ENCODE measurements around the gene KCNS1. TPM values are rescaled to one million over a fixed set of nuclear protein-coding genes. Genes with fewer than 3 reads are reported as not detected.
"Not testable (repeated sequence)": the region's sequence is repeated elsewhere in the genome, so short reads cannot be mapped to it uniquely, and the experiment has no call there.

The KCNS1 gene
- 0.53 and 0.90 TPM in 2 replicates for total RNA-seq

- DNase-seq (ENCODE audit: low read depth) (no peak), FAIRE-seq (no peak)
- Histone ChIP-seq H3K36me3 (ENCODE audit: control insufficient read depth, insufficient read depth, low read length) (no peaks in the 10 kb centered on the region), H3K4me3 (ENCODE audit: low read depth, low read length) (no peak within 1 kb of the TSS), H3K27me3 (ENCODE audit: control insufficient read depth, insufficient read depth, low read length) (peaks cover 10% of the 10 kb centered on the region)
- TF ChIP-seq CTCF (IDR thresholded peaks at IDR 0.05; ENCODE audit: insufficient read depth, low read length, severe bottlenecking) = no peak
Measured at GRCh38 chr20:45100563-45101245, at the start of gene KCNS1. KCNS1 (minus strand) TSS chr20:45101127; CDS start chr20:45099236, 1,891 bp downstream.

- DNase-seq (ENCODE audit: low read depth) = no peak
- no peak for FAIRE-seq
- Histone ChIP-seq H3K4me3 (ENCODE audit: low read depth, low read length) (no peak overlapping the region), H3K27me3 (ENCODE audit: control insufficient read depth, insufficient read depth, low read length) (peaks cover 33% of the 10 kb centered on the region), H3K36me3 (ENCODE audit: control insufficient read depth, insufficient read depth, low read length) (no peaks in the 10 kb centered on the region)
- no peak for TF ChIP-seq CTCF (IDR thresholded peaks at IDR 0.05; ENCODE audit: insufficient read depth, low read length, severe bottlenecking)
Measured at GRCh38 chr20:45149062-45149461, 48.1 kb upstream of the KCNS1 start.

- DNase-seq (ENCODE audit: low read depth) (no peak), FAIRE-seq (no peak)
- no peak for TF ChIP-seq CTCF (IDR thresholded peaks at IDR 0.05; ENCODE audit: insufficient read depth, low read length, severe bottlenecking)
- Histone ChIP-seq H3K36me3 (ENCODE audit: control insufficient read depth, insufficient read depth, low read length) (no peaks in the 10 kb centered on the region), H3K4me3 (ENCODE audit: low read depth, low read length) (no peak overlapping the region), H3K27me3 (ENCODE audit: control insufficient read depth, insufficient read depth, low read length) (peaks cover 9% of the 10 kb centered on the region)
Measured at GRCh38 chr20:45140836-45141235, 39.9 kb upstream of the KCNS1 start.

- DNase-seq (ENCODE audit: low read depth); FAIRE-seq: not testable (repeated sequence)
Measured at GRCh38 chr20:45139733-45140375, 38.9 kb upstream of the KCNS1 start.

GRCh38 chr20:45138561-45139300 is 37.8 kb upstream of the KCNS1 start:
- peaks cover 4% of the 10 kb centered on the region for H3K27me3 ChIP-seq (ENCODE audit: control insufficient read depth, insufficient read depth, low read length)
- FAIRE-seq = no peak
- peak; percentile 94 for TF ChIP-seq CTCF (IDR thresholded peaks at IDR 0.05; ENCODE audit: insufficient read depth, low read length, severe bottlenecking)
- peak; percentile 72 for DNase-seq (ENCODE audit: low read depth)
- no peak overlapping the region for H3K4me3 ChIP-seq (ENCODE audit: low read depth, low read length)
- no peaks in the 10 kb centered on the region for H3K36me3 ChIP-seq (ENCODE audit: control insufficient read depth, insufficient read depth, low read length)

More at GRCh38 chr20:45139733-45140375, 38.9 kb upstream of the KCNS1 start:
- H3K27me3 ChIP-seq (ENCODE audit: control insufficient read depth, insufficient read depth, low read length); H3K4me3 ChIP-seq (ENCODE audit: low read depth, low read length); H3K36me3 ChIP-seq (ENCODE audit: control insufficient read depth, insufficient read depth, low read length): not testable (repeated sequence)

GRCh38 chr20:45136911-45137310 is 36.0 kb upstream of the KCNS1 start:
- TF ChIP-seq CTCF (IDR thresholded peaks at IDR 0.05; ENCODE audit: insufficient read depth, low read length, severe bottlenecking) = no peak
- DNase-seq (ENCODE audit: low read depth) (peak; percentile 33), FAIRE-seq (no peak)
- no peaks in the 10 kb centered on the region for H3K36me3 ChIP-seq (ENCODE audit: control insufficient read depth, insufficient read depth, low read length)
- H3K27me3 ChIP-seq (ENCODE audit: control insufficient read depth, insufficient read depth, low read length) = peaks cover 2% of the 10 kb centered on the region
- no peak overlapping the region for H3K4me3 ChIP-seq (ENCODE audit: low read depth, low read length)
